NCI-H2029 (cell line): ENCODE measurements around the gene NFIL3.

Source experiments
- DNase-seq: peaks from one replicate; lab custom pipeline; 2025; lab: John Stamatoyannopoulos, UW

NFIL3 gene

GRCh38 chr9:91359734-91360470 lies 63.7 kb downstream of the NFIL3 start:
- no peak for DNase-seq

GRCh38 chr9:91359083-91359482 lies 64.5 kb downstream of the NFIL3 start:
- no peak for DNase-seq
